K562 (cell line): ENCODE data around the gene MARCHF9. TPM values are rescaled to one million over a fixed set of nuclear protein-coding genes. Genes with fewer than 3 reads are reported as not detected.

Experiments
- ARNT ChIP-seq, 2 experiments: fragments of 450-650 bp; IDR thresholded peaks; 2 replicates each; pipeline ENCODE4 v1.6.1; 2016; ENCODE audit warnings: mild to moderate bottlenecking in 1 of 2
- CCAR2 ChIP-seq: fragments of 200-400 bp; formaldehyde crosslinking; IDR thresholded peaks from 2 replicates; pipeline ENCODE4 v1.6.1; 2017; ENCODE audit warnings: mild to moderate bottlenecking, low read depth, low read length
- CSDE1 ChIP-seq, 2 experiments: fragments of 450-650 bp; IDR thresholded peaks; 2 replicates each; pipeline ENCODE4 v1.6.1; 2016; ENCODE audit warnings: mild to moderate bottlenecking in 1 of 2
- DIDO1 ChIP-seq: fragments of 450-650 bp; IDR thresholded peaks from 2 replicates; pipeline ENCODE4 v1.6.1; 2016; ENCODE audit warnings: low read depth, missing biosample characterization, missing genetic modification characterization
- ETV6 ChIP-seq, 3 experiments: fragments of 150-350 bp in 1 of 3; sonication (generic) in 1 of 3; formaldehyde crosslinking in 1 of 3; IDR thresholded peaks; 2 replicates each; pipeline versions ENCODE4 v1.6.1 to v1.8.0; 2014 to 2022; ENCODE audit warnings: borderline replicate concordance in 2 of 3, low read depth in 2 of 3, antibody characterized with exemption in 1 of 3, low read length in 1 of 3, mild to moderate bottlenecking in 1 of 3, missing genetic modification reagents in 1 of 3
- FOXA1 ChIP-seq: fragments of 450-650 bp; IDR thresholded peaks from 2 replicates; pipeline ENCODE4 v1.6.1; 2016; ENCODE audit warnings: mild to moderate bottlenecking, borderline replicate concordance
- HMG20B ChIP-seq: fragments of 250-450 bp; sonication (Bioruptor Pico); IDR thresholded peaks from 2 replicates; pipeline ENCODE4 v1.5.0; 2021; ENCODE audit warnings: mild to moderate bottlenecking
- NR0B1 ChIP-seq: fragments of 450-650 bp; IDR thresholded peaks from one replicate; pipeline ENCODE4 v1.6.1; 2018; ENCODE audit warnings: mild to moderate bottlenecking, moderate library complexity; ENCODE audit not compliant: partially characterized antibody
- RBM22 ChIP-seq: fragments of 200-400 bp; formaldehyde crosslinking; IDR thresholded peaks from 2 replicates; pipeline ENCODE4 v1.6.1; 2018; ENCODE audit warnings: low read length, low read depth; ENCODE audit not compliant: poor library complexity, severe bottlenecking
- RBM34 ChIP-seq: fragments of 200-400 bp; formaldehyde crosslinking; IDR thresholded peaks from 2 replicates; pipeline ENCODE4 v1.6.1; 2018; ENCODE audit warnings: low read length, borderline replicate concordance; ENCODE audit not compliant: insufficient read depth
- TAF1 ChIP-seq: IDR thresholded peaks from 2 replicates; pipeline ENCODE4 v1.6.1; 2011; ENCODE audit warnings: mild to moderate bottlenecking, low read length, moderate library complexity; ENCODE audit not compliant: insufficient read depth, control insufficient read depth, severe bottlenecking; ENCODE audit errors: extremely low read depth
- THRB ChIP-seq: fragments of 450-650 bp; formaldehyde crosslinking; conservative IDR thresholded peaks from 2 replicates; pipeline ENCODE4 v1.4.0; 2022; ENCODE audit warnings: mild to moderate bottlenecking, missing genetic modification characterization
- ZFP1 ChIP-seq: fragments of 450-650 bp; formaldehyde crosslinking; IDR thresholded peaks from 2 replicates; pipeline ENCODE4 v1.4.0; 2020; ENCODE audit warnings: mild to moderate bottlenecking, mixed read lengths
- ZNF764 ChIP-seq: fragments of 250-450 bp; sonication (Bioruptor Pico); IDR thresholded peaks from 2 replicates; pipeline ENCODE4 v1.4.0; 2020; ENCODE audit warnings: low read depth, mild to moderate bottlenecking, moderate library complexity
- polyA plus RNA-seq, 8 experiments: library from polyadenylated mRNA; depleted of rRNA in 4 of 8; stranded (reverse) in 5 of 8; unstranded in 3 of 8; fragments of >200 nt; fragmentation: Nextera tagmentation in 2 of 8; fragmentation: Illumina TruSeq in 1 of 8; extraction: Ambion mirVana in 2 of 8; extraction: Trizol in 1 of 8; gene quantifications; 2 replicates each; pipeline versions ENCODE4 v1.2.1 to v1.2.3, GENCODE V29; 2011 to 2014; ENCODE audit warnings: inconsistent platforms in 1 of 8, missing spikeins in 1 of 8
- total RNA-seq, 7 experiments: library from RNA; depleted of rRNA in 6 of 7; stranded (reverse); fragments of >200 nt in 6 of 7; fragmentation: Illumina TruSeq in 2 of 7; extraction: Trizol in 2 of 7; gene quantifications; 2 replicates each; pipeline versions ENCODE4 v1.2.1 to v1.2.3, GENCODE V29; 2011 to 2021; ENCODE audit warnings: low replicate concordance in 1 of 7
- TF ChIP-seq, protein P1 (sequence below): sonication (generic); formaldehyde crosslinking; IDR thresholded peaks from 2 replicates; pipeline ENCODE4 v1.8.0; 2022; ENCODE audit warnings: mild to moderate bottlenecking, missing genetic modification reagents

Gene MARCHF9
- total and polyA plus RNA-seq, 9 of the 15 experiments (the other 6 are each of a cell fraction or from before 2014, with no cell fraction given) = 0.80 to 12.4 (median 6.2) TPM

DNA sequence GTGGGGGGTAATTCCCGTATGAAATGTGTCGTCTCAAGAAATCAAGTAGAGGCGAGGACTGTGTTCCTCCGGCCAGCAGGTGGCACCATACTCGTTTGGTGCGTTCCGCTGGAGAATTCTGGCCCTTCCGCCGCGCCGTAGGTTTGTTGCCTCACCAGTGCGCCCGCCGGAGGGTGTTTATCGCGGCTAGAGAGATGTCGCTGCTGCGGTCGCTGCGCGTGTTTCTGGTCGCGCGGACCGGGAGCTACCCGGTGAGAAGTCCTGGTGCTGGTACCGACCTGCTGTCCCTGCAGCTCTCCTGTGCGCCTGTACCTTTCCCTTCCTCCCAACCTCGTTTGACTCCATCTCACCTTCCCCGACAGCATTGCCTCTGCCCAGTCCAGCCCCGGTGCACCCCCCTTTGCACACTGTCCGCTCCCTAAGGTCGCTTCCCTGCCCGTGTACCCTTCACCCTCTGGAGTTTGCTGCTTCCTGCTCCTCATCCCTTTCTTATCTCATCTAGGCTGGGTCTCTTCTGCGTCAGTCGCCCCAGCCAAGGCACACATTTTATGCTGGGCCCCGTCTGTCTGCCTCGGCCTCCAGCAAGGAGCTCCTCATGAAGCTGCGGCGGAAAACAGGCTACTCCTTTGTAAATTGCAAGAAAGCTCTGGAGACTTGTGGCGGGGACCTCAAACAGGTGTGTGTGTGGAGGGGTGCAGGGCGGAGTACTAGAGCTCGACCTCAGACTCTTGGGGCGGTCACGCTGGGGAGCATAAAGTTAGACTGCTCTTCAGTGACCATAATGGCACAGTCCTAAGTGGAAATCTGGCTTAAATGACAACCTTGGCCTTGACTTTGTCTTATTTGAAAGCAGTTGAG, 27.9 kb downstream of the MARCHF9 start, which contains the start of gene TSFM (continued):
- TF ChIP-seq NR0B1 = no peak
- TF ChIP-seq, protein P1, sequence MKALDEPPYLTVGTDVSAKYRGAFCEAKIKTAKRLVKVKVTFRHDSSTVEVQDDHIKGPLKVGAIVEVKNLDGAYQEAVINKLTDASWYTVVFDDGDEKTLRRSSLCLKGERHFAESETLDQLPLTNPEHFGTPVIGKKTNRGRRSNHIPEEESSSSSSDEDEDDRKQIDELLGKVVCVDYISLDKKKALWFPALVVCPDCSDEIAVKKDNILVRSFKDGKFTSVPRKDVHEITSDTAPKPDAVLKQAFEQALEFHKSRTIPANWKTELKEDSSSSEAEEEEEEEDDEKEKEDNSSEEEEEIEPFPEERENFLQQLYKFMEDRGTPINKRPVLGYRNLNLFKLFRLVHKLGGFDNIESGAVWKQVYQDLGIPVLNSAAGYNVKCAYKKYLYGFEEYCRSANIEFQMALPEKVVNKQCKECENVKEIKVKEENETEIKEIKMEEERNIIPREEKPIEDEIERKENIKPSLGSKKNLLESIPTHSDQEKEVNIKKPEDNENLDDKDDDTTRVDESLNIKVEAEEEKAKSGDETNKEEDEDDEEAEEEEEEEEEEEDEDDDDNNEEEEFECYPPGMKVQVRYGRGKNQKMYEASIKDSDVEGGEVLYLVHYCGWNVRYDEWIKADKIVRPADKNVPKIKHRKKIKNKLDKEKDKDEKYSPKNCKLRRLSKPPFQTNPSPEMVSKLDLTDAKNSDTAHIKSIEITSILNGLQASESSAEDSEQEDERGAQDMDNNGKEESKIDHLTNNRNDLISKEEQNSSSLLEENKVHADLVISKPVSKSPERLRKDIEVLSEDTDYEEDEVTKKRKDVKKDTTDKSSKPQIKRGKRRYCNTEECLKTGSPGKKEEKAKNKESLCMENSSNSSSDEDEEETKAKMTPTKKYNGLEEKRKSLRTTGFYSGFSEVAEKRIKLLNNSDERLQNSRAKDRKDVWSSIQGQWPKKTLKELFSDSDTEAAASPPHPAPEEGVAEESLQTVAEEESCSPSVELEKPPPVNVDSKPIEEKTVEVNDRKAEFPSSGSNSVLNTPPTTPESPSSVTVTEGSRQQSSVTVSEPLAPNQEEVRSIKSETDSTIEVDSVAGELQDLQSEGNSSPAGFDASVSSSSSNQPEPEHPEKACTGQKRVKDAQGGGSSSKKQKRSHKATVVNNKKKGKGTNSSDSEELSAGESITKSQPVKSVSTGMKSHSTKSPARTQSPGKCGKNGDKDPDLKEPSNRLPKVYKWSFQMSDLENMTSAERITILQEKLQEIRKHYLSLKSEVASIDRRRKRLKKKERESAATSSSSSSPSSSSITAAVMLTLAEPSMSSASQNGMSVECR = peak; percentile 75
- peak; percentile 87 for TF ChIP-seq DIDO1 (tag)
- no peak for TF ChIP-seq ZNF764 (CRISPR knock-in tag)
- TF ChIP-seq RBM34 = no peak
- TF ChIP-seq CCAR2 = no peak
- TF ChIP-seq ARNT (IDR thresholded peaks at IDR 0.05) = peak in 1 of 2 experiments; percentile 67; a peak in 1 of 4 replicates
- 0 out of 4 replicates have a peak, but pooled peaks of 1 of the 2 experiments have one; percentile 19 for TF ChIP-seq ETV6 (IDR thresholded peaks at IDR 0.05; ENCODE audit: borderline replicate concordance in 1 of 2, low read depth in 2 of 2, low read length in 1 of 2)
- TF ChIP-seq ETV6 (CRISPR knock-in tag; IDR thresholded peaks at IDR 0.05; ENCODE audit: borderline replicate concordance) = no peak
- no peak for TF ChIP-seq ZFP1 (CRISPR knock-in tag)
- no peak for TF ChIP-seq CSDE1 (IDR thresholded peaks at IDR 0.05)
- TF ChIP-seq RBM22 = no peak
- no peak for TF ChIP-seq FOXA1
- TF ChIP-seq TAF1 = peak; percentile 91
- TF ChIP-seq THRB (CRISPR knock-in tag) = no peak
- no peak for TF ChIP-seq HMG20B (CRISPR knock-in tag)
